GM12874 (cell line): Measurements from ENCODE around the gene FAM180B.

Experiments
- CTCF ChIP-seq: IDR thresholded peaks from 2 replicates; pipeline ENCODE4 v1.5.1; 2011; ENCODE audit warnings: low read depth, mild to moderate bottlenecking, control low read depth, low read length, moderate library complexity; ENCODE audit not compliant: insufficient read depth

Gene FAM180B

GRCh38 chr11:47589118-47589517 is 2.6 kb downstream of the FAM180B start:
- TF ChIP-seq CTCF: no peak

GRCh38 chr11:47589584-47589976 is 3.1 kb downstream of the FAM180B start:
- TF ChIP-seq CTCF: no peak

- TF ChIP-seq CTCF: no peak
Measured at GRCh38 chr11:47589977-47590861, 3.7 kb downstream of the FAM180B start.

GRCh38 chr11:47591764-47592163 is 5.3 kb downstream of the FAM180B start:
- no peak for TF ChIP-seq CTCF

- no peak for TF ChIP-seq CTCF
Measured at GRCh38 chr11:47592251-47592650, 5.8 kb downstream of the FAM180B start.

- TF ChIP-seq CTCF: no peak
Measured at GRCh38 chr11:47592970-47593369, 6.5 kb downstream of the FAM180B start.

- TF ChIP-seq CTCF: no peak
Measured at GRCh38 chr11:47593492-47593933, 7.0 kb downstream of the FAM180B start.
